Ureter (tissue), 1 donor: Measurements from ENCODE around the gene GRIN2A. TPM values are rescaled to one million over a fixed set of nuclear protein-coding genes. Genes with fewer than 3 reads are reported as not detected.

Source experiments
- DNase-seq: peaks from one replicate; pipeline ENCODE4 v3.0.0-alpha.2; 2020; ENCODE audit warnings: low spot score
- total RNA-seq: library from RNA; stranded (reverse); gene quantifications from one replicate; pipeline ENCODE4 v1.2.4, GENCODE V29; 2023
- donor health status: DM: yes; HTN: yes; CAD: no.

The GRIN2A gene
- total RNA-seq, 1 donor from 2014 or later: 0.81 TPM

GRCh38 chr16:10181196-10182162, 749 bp downstream of the GRIN2A start:
- DNase-seq: peak; percentile 74

GRCh38 chr16:10180771-10181163, 1.5 kb downstream of the GRIN2A start:
- peak; percentile 44 for DNase-seq

- DNase-seq: no peak
Observed at GRCh38 chr16:10180042-10180770, 2.0 kb downstream of the GRIN2A start.

GRCh38 chr16:10178526-10178925, 3.7 kb downstream of the GRIN2A start:
- DNase-seq: no peak

GRCh38 chr16:10178080-10178479, 4.1 kb downstream of the GRIN2A start:
- no peak for DNase-seq

- DNase-seq: no peak
Observed at GRCh38 chr16:10172848-10173655, 9.2 kb downstream of the GRIN2A start.

GRCh38 chr16:10171221-10171620, 11.0 kb downstream of the GRIN2A start:
- no peak for DNase-seq

GRCh38 chr16:10169904-10170410, 12.3 kb downstream of the GRIN2A start:
- no peak for DNase-seq

GRCh38 chr16:10169031-10169430, 13.2 kb downstream of the GRIN2A start:
- no peak for DNase-seq

- DNase-seq: no peak
Observed at GRCh38 chr16:10168258-10168657, 14.0 kb downstream of the GRIN2A start.

GRCh38 chr16:10165643-10166042, 16.6 kb downstream of the GRIN2A start:
- DNase-seq: no peak

- no peak for DNase-seq
Observed at GRCh38 chr16:10162981-10163380, 19.2 kb downstream of the GRIN2A start.

- no peak for DNase-seq
Observed at GRCh38 chr16:10156099-10156498, 26.1 kb downstream of the GRIN2A start.

GRCh38 chr16:10154389-10154788, 27.8 kb downstream of the GRIN2A start:
- DNase-seq: no peak

GRCh38 chr16:10153985-10154384, 28.2 kb downstream of the GRIN2A start:
- no peak for DNase-seq

- DNase-seq: no peak
Observed at GRCh38 chr16:10151718-10152117, 30.5 kb downstream of the GRIN2A start.

GRCh38 chr16:10150906-10151305, 31.3 kb downstream of the GRIN2A start:
- no peak for DNase-seq

GRCh38 chr16:10145542-10146035, 36.6 kb downstream of the GRIN2A start:
- no peak for DNase-seq

GRCh38 chr16:10141671-10142070, 40.6 kb downstream of the GRIN2A start:
- no peak for DNase-seq

GRCh38 chr16:10138881-10139280, 43.3 kb downstream of the GRIN2A start:
- DNase-seq: no peak

GRCh38 chr16:10137341-10137740, 44.9 kb downstream of the GRIN2A start:
- DNase-seq: no peak

- no peak for DNase-seq
Observed at GRCh38 chr16:10136916-10137315, 45.3 kb downstream of the GRIN2A start.
